ENCODE data around the gene PSMA2. TPM values are rescaled to one million over a fixed set of nuclear protein-coding genes. Genes with fewer than 3 reads are reported as not detected.

PSMA2 gene
- 52.3 TPM for total RNA-seq
- long read RNA-seq, transcript PSMA2-201 (8 exons, 1,487 nt), result major isoform, 213 of 217 reads
- long read RNA-seq, partial matches to known transcripts, result 0 of 217 reads
- long read RNA-seq, other reads (novel, unspliced or antisense), result 3 of 217 reads

- intact Hi-C loops (cut with DNase I), result no loop called here
- peak within 1 kb of the TSS; percentile 90 for H3K4me3 ChIP-seq
- peak; percentile 96 for DNase-seq
- ATAC-seq, result peak; percentile 100
- H3K27me3 ChIP-seq (ENCODE audit: low read depth), result no peaks in the 10 kb centered on the region
- H3K4me1 ChIP-seq, result peaks cover 57% of the 10 kb centered on the region
- peaks cover 26% of the 10 kb centered on the region for H3K36me3 ChIP-seq
- no peak for TF ChIP-seq CTCF (IDR thresholded peaks at IDR 0.05)
- no peaks in the 10 kb centered on the region for H3K9me3 ChIP-seq
- peak within 1 kb of the TSS; percentile 85 for H3K27ac ChIP-seq
These were observed at the start of gene PSMA2, which contains the start of gene MRPL32 for GRCh38 chr7:42931834-42932651. PSMA2 (minus strand) TSS chr7:42932174; CDS start chr7:42932158, 16 bp downstream. MRPL32 (plus strand) TSS chr7:42932376; CDS start chr7:42932387, 11 bp downstream.

- Histone ChIP-seq H3K4me1 (no peaks in the 10 kb centered on the region), H3K27me3 (ENCODE audit: low read depth) (no peaks in the 10 kb centered on the region), H3K4me3 (no peak overlapping the region), H3K27ac (no peak overlapping the region), H3K9me3 (peaks cover 8% of the 10 kb centered on the region), H3K36me3 (no peaks in the 10 kb centered on the region)
- ATAC-seq (no peak), DNase-seq (no peak)
- intact Hi-C loops (cut with DNase I), result no loop called here
- no peak for TF ChIP-seq CTCF (IDR thresholded peaks at IDR 0.05)
These were observed 49.6 kb upstream of the PSMA2 start for GRCh38 chr7:42981601-42982000.

GRCh38 chr7:42980514-42980913 is 48.5 kb upstream of the PSMA2 start:
- no peak for DNase-seq
- no peaks in the 10 kb centered on the region for H3K27me3 ChIP-seq (ENCODE audit: low read depth)
- no peaks in the 10 kb centered on the region for H3K36me3 ChIP-seq
- H3K9me3 ChIP-seq, result peaks cover 8% of the 10 kb centered on the region
- H3K4me1 ChIP-seq, result no peaks in the 10 kb centered on the region
- intact Hi-C loops (cut with DNase I), result no loop called here
- no peak overlapping the region for H3K27ac ChIP-seq
- no peak for ATAC-seq
- no peak for TF ChIP-seq CTCF (IDR thresholded peaks at IDR 0.05)
- H3K4me3 ChIP-seq, result no peak overlapping the region

GRCh38 chr7:42980084-42980483 is 48.1 kb upstream of the PSMA2 start:
- no peaks in the 10 kb centered on the region for H3K27me3 ChIP-seq (ENCODE audit: low read depth)
- H3K4me1 ChIP-seq, result no peaks in the 10 kb centered on the region
- H3K36me3 ChIP-seq, result no peaks in the 10 kb centered on the region
- intact Hi-C loops (cut with DNase I), result no loop called here
- no peak overlapping the region for H3K4me3 ChIP-seq
- H3K9me3 ChIP-seq, result peaks cover 8% of the 10 kb centered on the region
- DNase-seq (no peak), ATAC-seq (no peak)
- TF ChIP-seq CTCF (IDR thresholded peaks at IDR 0.05), result no peak
- H3K27ac ChIP-seq, result no peak overlapping the region

GRCh38 chr7:42978496-42978895 is 46.5 kb upstream of the PSMA2 start:
- intact Hi-C loops (cut with DNase I), result no loop called here
- ATAC-seq, result no peak
- DNase-seq, result no peak

More at GRCh38 chr7:42978496-42978895, 46.5 kb upstream of the PSMA2 start:
- no peaks in the 10 kb centered on the region for H3K9me3 ChIP-seq
- no peaks in the 10 kb centered on the region for H3K36me3 ChIP-seq
- H3K27me3 ChIP-seq (ENCODE audit: low read depth), result no peaks in the 10 kb centered on the region
- TF ChIP-seq CTCF (IDR thresholded peaks at IDR 0.05), result no peak
- H3K4me3 ChIP-seq, result no peak overlapping the region
- no peak overlapping the region for H3K27ac ChIP-seq
- no peaks in the 10 kb centered on the region for H3K4me1 ChIP-seq

Data from lower lobe of right lung (tissue), 2 donors.